T-cell (primary cell): ENCODE measurements around the gene STAU1. TPM values are rescaled to one million over a fixed set of nuclear protein-coding genes. Genes with fewer than 3 reads are reported as not detected.
"Not testable (repeated sequence)": the region's sequence is repeated elsewhere in the genome, so short reads cannot be mapped to it uniquely, and the experiment has no call there.

Source experiments
- ATAC-seq, 4 experiments: fragments of 200-7000 bp in 3 of 4; fragments of 150-1000 bp in 1 of 4; cut with Tn5 transposase; replicated peaks in 1 of 4; 1 replicate in 3 of 4; 2 replicates in 1 of 4; pipeline ENCODE4 v1.10.0; 2021; ENCODE audit warnings: moderate library complexity in 3 of 4, mild to moderate bottlenecking in 2 of 4, moderate number of reproducible peaks in 1 of 4
- CTCF ChIA-PET, 2 donors: fragments of 300-600 bp; sonication (Branson Sonifier 250); formaldehyde crosslinking; loops; one replicate each; lab custom pipeline; 2022; ENCODE audit warnings: antibody characterized with exemption in 2 of 2; lab: Charles Lee
- POLR2A ChIA-PET, 2 donors: fragments of 300-600 bp; sonication (Branson Sonifier 250); formaldehyde crosslinking; loops; one replicate each; lab custom pipeline; 2022; ENCODE audit warnings: antibody characterized with exemption in 2 of 2; lab: Charles Lee
- DNase-seq, 35 experiments: peaks; one replicate each; pipeline versions ENCODE4 v3.0.0 to v3.0.0-alpha.2; 2013 to 2023
- H3K27ac ChIP-seq: one replicate; pipeline ENCODE4 v1.5.1; 2013; ENCODE audit warnings: low read length
- H3K27me3 ChIP-seq, 2 experiments: replicated peaks in 1 of 2; 1 replicate in 1 of 2; 2 replicates in 1 of 2; pipeline versions ENCODE4 v1.6.1 to v1.7.0; 2013; ENCODE audit warnings: low read length in 1 of 2, mixed read lengths in 1 of 2; ENCODE audit not compliant: control insufficient read depth in 2 of 2, insufficient read depth in 2 of 2; ENCODE audit errors: extremely low read depth in 1 of 2
- H3K36me3 ChIP-seq, 2 donors: 1 replicate in 1 of 2; 2 replicates in 1 of 2; pipeline versions ENCODE4 v1.6.1 to v1.7.0; 2013; ENCODE audit warnings: low read length in 1 of 2; ENCODE audit not compliant: control insufficient read depth in 2 of 2, insufficient read depth in 1 of 2; ENCODE audit errors: extremely low read depth in 1 of 2
- H3K4me1 ChIP-seq, 2 experiments: 1 replicate in 1 of 2; 2 replicates in 1 of 2; pipeline versions ENCODE4 v1.6.1 to v1.7.0; 2013; ENCODE audit warnings: low read length in 2 of 2, mixed read lengths in 1 of 2; ENCODE audit not compliant: insufficient read depth in 2 of 2, control insufficient read depth in 1 of 2; ENCODE audit errors: extremely low read depth in 1 of 2
- H3K4me3 ChIP-seq, 2 donors: 1 replicate in 1 of 2; 2 replicates in 1 of 2; pipeline versions ENCODE4 v1.5.1 to v1.7.0; 2013; ENCODE audit warnings: mild to moderate bottlenecking in 2 of 2, low read length in 1 of 2, moderate library complexity in 1 of 2; ENCODE audit not compliant: control insufficient read depth in 1 of 2; ENCODE audit errors: extremely low read depth in 1 of 2
- H3K9me3 ChIP-seq: 2 replicates; pipeline ENCODE4 v1.7.0; 2013
- H3K27ac Mint-ChIP-seq, 2 donors: one replicate each; pipeline ENCODE4 v1.8.0; 2020 to 2021; ENCODE audit warnings: mild to moderate bottlenecking in 2 of 2, mixed read lengths in 2 of 2
- H3K27me3 Mint-ChIP-seq, 2 donors: one replicate each; pipeline ENCODE4 v1.8.0; 2021 to 2022; ENCODE audit warnings: mixed read lengths in 2 of 2
- H3K36me3 Mint-ChIP-seq: one replicate; pipeline ENCODE4 v1.8.0; 2021; ENCODE audit warnings: mixed read lengths
- H3K4me1 Mint-ChIP-seq, 3 donors: one replicate each; pipeline ENCODE4 v1.8.0; 2020 to 2022; ENCODE audit warnings: mixed read lengths in 3 of 3, mild to moderate bottlenecking in 1 of 3
- H3K4me3 Mint-ChIP-seq, 3 donors: one replicate each; pipeline ENCODE4 v1.8.0; 2020 to 2022; ENCODE audit warnings: mild to moderate bottlenecking in 3 of 3, mixed read lengths in 3 of 3, moderate library complexity in 3 of 3
- H3K9me3 Mint-ChIP-seq, 3 donors: one replicate each; pipeline ENCODE4 v1.8.0; 2020 to 2022; ENCODE audit warnings: mixed read lengths in 3 of 3
- WGBS: methylation state at CpG from one replicate; pipeline ENCODE4 v1.1.5; 2013; ENCODE audit warnings: missing lambda C conversion rate; ENCODE audit not compliant: insufficient coverage; 5-methylcytosine and 5-hydroxymethylcytosine counted together
- total RNA-seq, 35 experiments: library from RNA in 6 of 35; stranded (reverse) in 6 of 35; fragments of 120-200 nt in 1 of 35; gene quantifications; one replicate each; pipeline versions ENCODE4 v1.2.1 to v1.2.4 and lab custom pipeline; 2013 to 2026

Gene STAU1
- total RNA-seq, 5 donors from 2014 or later (not counting 1 experiment from before 2014, with no cell fraction given), result 39.3 to 52.8 (median 43.6) TPM

GRCh38 chr20:49184691-49185070 lies 3.5 kb downstream of the STAU1 start:
- H3K4me1 Mint-ChIP-seq, result peaks cover 73 to 76% (median 73%) of the 10 kb centered on the region in 3 donors
- Histone ChIP-seq H3K4me3 (no peak overlapping the region), H3K9me3 (no peaks in the 10 kb centered on the region), H3K27me3 (peaks cover 0 to 3% of the 10 kb centered on the region in 2 experiments), H3K4me1 (peaks cover 27 to 30% of the 10 kb centered on the region in 2 experiments), H3K36me3 (peaks cover 0 to 3% of the 10 kb centered on the region in 2 donors), H3K27ac (no peak overlapping the region)
- ChIA-PET CTCF (interaction anchor here in 1 of 2 donors (0.6 to 1.3 kb wide), 4 partner anchors 21 to 52 kb away, joined by 3 to 8 read pairs (median 6); partner anchors contain the start of gene DDX27), POLR2A (interaction anchor here (0.6 to 1.0 kb wide), 4 partner anchors 32 to 1861 kb away, joined by 4 to 7 read pairs (median 6); partner anchors contain the start of gene DDX27 (in 1 of the 2))
- no peaks in the 10 kb centered on the region for H3K27me3 Mint-ChIP-seq
- no peaks in the 10 kb centered on the region for H3K9me3 Mint-ChIP-seq
- ATAC-seq (no peak), DNase-seq (no peak)
- H3K4me3 Mint-ChIP-seq, result peak overlapping the region in 1 of 3 donors; percentile 87
- no peak overlapping the region for H3K27ac Mint-ChIP-seq
- no CpG with 5 or more reads among the region's 3 CpGs for WGBS
- no peaks in the 10 kb centered on the region for H3K36me3 Mint-ChIP-seq

GRCh38 chr20:49184084-49184501 lies 4.0 kb downstream of the STAU1 start:
- H3K4me1 Mint-ChIP-seq, result peaks cover 78 to 80% (median 78%) of the 10 kb centered on the region in 3 donors
- ChIA-PET POLR2A (interaction anchor here (0.5 to 1.0 kb wide), 5 partner anchors 32 to 1860 kb away, joined by 4 to 7 read pairs (median 6); partner anchors contain the start of gene DDX27 (in 1 of the 2)), CTCF (interaction anchor here in 1 of 2 donors (0.6 to 1.3 kb wide), 4 partner anchors 10 to 51 kb away, joined by 3 to 8 read pairs (median 6); partner anchors contain the start of gene DDX27)
- not testable (repeated sequence) for H3K36me3 Mint-ChIP-seq, H3K27me3 Mint-ChIP-seq, H3K9me3 Mint-ChIP-seq, DNase-seq, H3K9me3 ChIP-seq, H3K36me3 ChIP-seq, ATAC-seq, H3K27me3 ChIP-seq, H3K4me3 ChIP-seq, H3K27ac ChIP-seq, H3K27ac Mint-ChIP-seq
- 88% methylated on average over 2 of the region's 5 CpGs for WGBS
- H3K4me3 Mint-ChIP-seq, result peak overlapping the region; percentile 5 to 87 (median 17)
- peaks cover 28 to 30% of the 10 kb centered on the region in 2 experiments for H3K4me1 ChIP-seq

GRCh38 chr20:49183444-49183843 lies 4.7 kb downstream of the STAU1 start:
- H3K27me3 Mint-ChIP-seq, result no peaks in the 10 kb centered on the region
- no peaks in the 10 kb centered on the region for H3K36me3 Mint-ChIP-seq
- DNase-seq (no peak), ATAC-seq (no peak)
- Histone ChIP-seq H3K4me3 (no peak overlapping the region), H3K9me3 (no peaks in the 10 kb centered on the region), H3K27ac (no peak overlapping the region), H3K4me1 (peaks cover 25 to 28% of the 10 kb centered on the region in 2 experiments), H3K36me3 (peaks cover 0 to 3% of the 10 kb centered on the region in 2 donors), H3K27me3 (no peaks in the 10 kb centered on the region)
- POLR2A ChIA-PET, result interaction anchor here in 1 of 2 donors (0.7 kb wide), 1 partner anchor 137 kb away, joined by 3 read pairs; no protein-coding TSS in a partner anchor
- WGBS, result no CpG with 5 or more reads among the region's 3 CpGs
- H3K27ac Mint-ChIP-seq, result peak overlapping the region in 1 of 2 donors; percentile 16
- peaks cover 75 to 76% (median 75%) of the 10 kb centered on the region in 3 donors for H3K4me1 Mint-ChIP-seq
- CTCF ChIA-PET, result interaction anchor here in 1 of 2 donors (1.1 to 1.6 kb wide), 2 partner anchors 15 to 59 kb away, joined by 3 to 7 read pairs; no protein-coding TSS in a partner anchor
- no peaks in the 10 kb centered on the region for H3K9me3 Mint-ChIP-seq
- peak overlapping the region in 2 of 3 donors; percentile 4 to 54 for H3K4me3 Mint-ChIP-seq

GRCh38 chr20:49181265-49181877 lies 6.8 kb downstream of the STAU1 start:
- no peaks in the 10 kb centered on the region for H3K9me3 ChIP-seq
- ChIA-PET POLR2A (interaction anchor here in 1 of 2 donors (0.6 to 0.9 kb wide), 3 partner anchors 9 to 732 kb away, joined by 3 to 14 read pairs (median 8); no protein-coding TSS in a partner anchor), CTCF (interaction anchor here (1.3 to 3.1 kb wide), 3 partner anchors 33 to 49 kb away, joined by 4 to 11 read pairs (median 6); no protein-coding TSS in a partner anchor)
- Mint-ChIP-seq H3K27ac (peak overlapping the region; percentile 23 to 28), H3K36me3 (peaks cover 5% of the 10 kb centered on the region), H3K27me3 (no peaks in the 10 kb centered on the region), H3K9me3 (no peaks in the 10 kb centered on the region), H3K4me1 (peaks cover 75 to 80% (median 78%) of the 10 kb centered on the region in 3 donors), H3K4me3 (peak overlapping the region in 1 of 3 donors; percentile 54)
- peaks cover 0 to 6% of the 10 kb centered on the region in 2 donors for H3K36me3 ChIP-seq
- ATAC-seq (no peak), DNase-seq (no peak)
- no peak overlapping the region for H3K27ac ChIP-seq
- peaks cover 24 to 28% of the 10 kb centered on the region in 2 experiments for H3K4me1 ChIP-seq
- H3K4me3 ChIP-seq, result no peak overlapping the region
- WGBS, result no CpG with 5 or more reads among the region's 8 CpGs
- no peaks in the 10 kb centered on the region for H3K27me3 ChIP-seq

GRCh38 chr20:49179368-49180277 lies 8.5 kb downstream of the STAU1 start:
- Mint-ChIP-seq H3K36me3 (peaks cover 5% of the 10 kb centered on the region), H3K27ac (peak overlapping the region in 1 of 2 donors; percentile 25), H3K9me3 (no peaks in the 10 kb centered on the region), H3K4me1 (peaks cover 63 to 67% (median 66%) of the 10 kb centered on the region in 3 donors), H3K4me3 (no peak overlapping the region), H3K27me3 (no peaks in the 10 kb centered on the region)
- peak in 1 of 4 experiments; percentile 46 for ATAC-seq
- POLR2A ChIA-PET, result interaction anchor here (0.5 to 1.4 kb wide), 9 partner anchors 15 to 172 kb away, joined by 3 to 8 read pairs (median 4); partner anchors contain the start of gene DDX27 (in 1 of the 2)
- CTCF ChIA-PET, result interaction anchor here (0.5 to 3.1 kb wide), 9 partner anchors 31 to 1780 kb away, joined by 3 to 11 read pairs (median 5); partner anchors contain the start of gene DDX27 (in 1 of the 2)
- Histone ChIP-seq H3K4me3 (no peak overlapping the region), H3K4me1 (peaks cover 18 to 19% of the 10 kb centered on the region in 2 experiments), H3K27me3 (no peaks in the 10 kb centered on the region), H3K36me3 (peaks cover 0 to 8% of the 10 kb centered on the region in 2 donors), H3K9me3 (no peaks in the 10 kb centered on the region), H3K27ac (no peak overlapping the region)
- WGBS, result no CpG with 5 or more reads among the region's 1 CpG
- DNase-seq, result no peak
